GM18951 (cell line): ENCODE measurements around the gene PISD.
A peak's percentile ranks its signal among the peaks of the same experiment; 100 is the strongest.
"Not testable (repeated sequence)": the region's sequence is repeated elsewhere in the genome, so short reads cannot be mapped to it uniquely, and the experiment has no call there.

ENCODE experiments used
- POLR2A ChIP-seq: IDR thresholded peaks from 4 replicates; pipeline ENCODE4 v1.6.1; 2011; ENCODE audit warnings: mild to moderate bottlenecking; ENCODE audit not compliant: insufficient read length, insufficient read depth; ENCODE audit errors: extremely low read depth
- in situ Hi-C: fragments of 300-500 bp; cut with MboI; formaldehyde crosslinking; loops from one replicate; pipeline ENCODE4 v1.12.0; 2022; ENCODE audit warnings: low sequenced_read_pairs, mixed read lengths, inconsistent platforms; ENCODE audit not compliant: unreplicated experiment

Gene PISD

GRCh38 chr22:31676700-31677099 is 14.7 kb upstream of the PISD start:
- TF ChIP-seq POLR2A: peak; percentile 68
- in situ Hi-C loops: no loop called here

- in situ Hi-C loops: not testable (repeated sequence)
Observed at GRCh38 chr22:31674219-31674618, 12.2 kb upstream of the PISD start.

- in situ Hi-C loops: loop anchor here (10.0 kb wide), 1 partner anchor 286 kb away; no protein-coding TSS in a partner anchor
Observed at GRCh38 chr22:31668849-31669248, 6.8 kb upstream of the PISD start.

GRCh38 chr22:31662668-31663037 is 638 bp upstream of the PISD start:
- no peak for TF ChIP-seq POLR2A
- in situ Hi-C loops: loop anchor here (10.0 kb wide), 1 partner anchor 292 kb away; no protein-coding TSS in a partner anchor

GRCh38 chr22:31660860-31661341 is 1.1 kb downstream of the PISD start:
- in situ Hi-C loops: loop anchor here (10.0 kb wide), 1 partner anchor 294 kb away; no protein-coding TSS in a partner anchor

GRCh38 chr22:31659246-31659645 is 2.8 kb downstream of the PISD start:
- in situ Hi-C loops: no loop called here
- TF ChIP-seq POLR2A: no peak

DNA sequence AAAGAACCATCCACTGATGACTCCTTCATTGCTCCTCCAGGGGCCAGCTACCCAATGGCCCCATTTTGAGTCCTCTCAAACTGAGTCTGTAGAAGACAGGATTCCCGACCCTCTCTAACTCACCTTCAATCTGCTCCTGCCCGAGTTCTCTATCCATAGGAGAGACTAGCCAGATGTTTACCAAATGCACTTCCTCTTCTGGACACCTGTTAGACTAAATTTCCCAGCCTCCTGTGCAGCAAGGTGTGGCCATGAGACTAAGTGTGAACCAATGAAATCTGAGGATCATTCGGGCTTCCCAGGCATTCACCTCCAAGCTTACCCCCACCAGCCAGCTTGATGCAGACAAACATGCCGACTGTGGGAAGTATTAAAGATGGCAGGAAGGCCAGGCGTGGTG is 7.6 kb downstream of the PISD start:
- in situ Hi-C loops: no loop called here
- TF ChIP-seq POLR2A: no peak

- in situ Hi-C loops: no loop called here
- TF ChIP-seq POLR2A: no peak
Observed at GRCh38 chr22:31653944-31654343, 8.1 kb downstream of the PISD start.

DNA sequence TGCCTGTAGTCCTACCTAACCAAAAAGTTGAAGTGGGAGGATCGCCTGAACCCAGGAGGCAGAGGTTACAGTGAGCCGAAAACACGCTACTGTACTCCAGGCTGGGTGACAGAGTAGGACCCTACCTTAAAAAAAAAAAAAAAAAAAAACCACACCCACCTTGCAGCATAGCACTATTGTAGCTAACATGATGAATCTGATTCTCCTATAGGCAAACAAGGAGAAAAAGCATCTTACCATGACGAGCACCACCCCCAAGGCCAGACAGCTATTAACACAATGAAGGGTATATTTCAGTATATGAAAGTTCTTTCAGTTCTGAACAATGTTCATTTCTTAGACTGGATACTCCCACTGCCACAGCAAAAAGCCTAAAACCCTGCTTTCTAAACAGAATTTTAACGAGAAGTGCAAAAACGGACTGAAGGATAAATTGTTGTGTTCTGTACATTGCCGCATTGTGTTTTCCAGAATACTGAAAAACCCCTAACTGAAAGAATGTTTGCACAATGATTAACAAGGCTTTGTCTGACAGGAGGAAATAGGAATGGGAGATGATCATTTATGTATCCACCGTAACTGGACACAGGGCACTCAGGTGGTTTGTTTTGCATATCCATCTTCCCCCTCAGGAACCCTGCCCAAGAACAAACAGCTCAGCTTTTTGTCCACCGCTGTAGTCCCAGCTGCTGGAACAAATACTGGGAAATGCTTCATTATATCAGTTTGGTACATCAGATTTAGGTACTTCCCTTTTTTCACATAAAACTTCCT is 8.9 kb downstream of the PISD start:
- in situ Hi-C loops: no loop called here
- no peak for TF ChIP-seq POLR2A

- in situ Hi-C loops: no loop called here
- no peak for TF ChIP-seq POLR2A
Observed at GRCh38 chr22:31652088-31652487, 9.9 kb downstream of the PISD start.

DNA sequence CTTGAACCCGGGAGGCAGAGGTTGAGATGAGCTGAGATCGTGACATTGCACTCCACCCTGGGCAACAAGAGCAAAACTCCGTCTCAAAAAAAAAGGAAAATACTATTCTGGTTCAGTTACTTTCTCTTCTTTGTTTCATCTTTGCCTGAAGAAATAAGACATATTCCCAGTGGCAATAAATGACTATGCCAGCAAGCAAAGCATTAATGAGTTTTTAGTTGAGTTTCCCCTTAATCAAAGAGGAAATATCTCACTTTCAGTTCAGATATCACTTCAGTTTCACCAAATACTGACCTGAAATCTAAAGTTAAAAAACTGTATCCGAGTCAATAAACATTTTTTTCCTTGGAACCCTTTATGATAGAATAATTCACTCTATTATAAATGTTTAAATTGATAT is 10.4 kb downstream of the PISD start:
- no peak for TF ChIP-seq POLR2A
- in situ Hi-C loops: no loop called here

DNA sequence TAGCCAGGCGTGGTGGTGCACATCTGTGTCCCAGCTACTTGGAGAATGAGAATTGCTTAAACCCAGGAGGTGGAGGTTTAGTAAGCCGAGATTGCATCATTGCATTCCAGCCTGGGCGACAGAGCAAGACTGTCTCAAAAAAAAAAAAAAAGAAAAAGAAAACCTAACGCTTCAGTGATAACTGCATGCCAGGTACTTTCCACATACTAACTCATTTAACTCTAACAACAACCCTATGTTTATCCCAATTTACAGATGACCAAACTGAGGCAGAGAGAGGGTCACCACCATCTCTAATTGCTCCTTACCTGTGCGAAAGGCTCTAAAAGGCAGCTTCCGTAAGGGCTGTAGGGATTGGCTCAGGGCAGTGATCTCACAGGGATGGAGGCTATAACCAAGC is 11.6 kb downstream of the PISD start:
- TF ChIP-seq POLR2A: no peak
- in situ Hi-C loops: no loop called here

GRCh38 chr22:31647523-31648320 is 14.3 kb downstream of the PISD start:
- in situ Hi-C loops: no loop called here
- no peak for TF ChIP-seq POLR2A

DNA sequence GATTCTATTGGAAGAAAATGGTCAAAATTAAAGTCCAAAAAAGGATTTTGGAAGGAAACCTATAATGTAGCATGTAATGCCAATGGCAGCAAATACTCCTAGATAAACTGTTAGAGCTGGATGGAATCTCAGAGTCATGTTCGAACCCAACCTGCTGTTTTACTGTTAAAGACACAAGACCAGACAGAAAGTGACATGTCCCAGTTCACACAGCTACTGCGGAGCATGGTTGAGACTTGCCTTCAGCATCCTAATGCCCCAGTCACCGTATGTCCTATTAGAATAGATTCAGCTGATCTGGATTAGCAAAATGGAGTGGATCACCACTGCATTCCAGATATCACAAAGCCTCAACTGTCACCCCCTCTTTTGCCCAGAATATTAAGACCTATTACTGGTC is 14.9 kb downstream of the PISD start:
- no peak for TF ChIP-seq POLR2A
- in situ Hi-C loops: no loop called here
